Stimulated activated CD4-positive, alpha-beta T cell treated with anti-CD3 and anti-CD28 coated beads, Interleukin-4, amount 100 ng/mL, for 1 hour (primary cell): ENCODE measurements around the gene RAB4B.
"Not testable (repeated sequence)": the region's sequence is repeated elsewhere in the genome, so short reads cannot be mapped to it uniquely, and the experiment has no call there.

Experiments used
- DNase-seq: peaks from one replicate; pipeline ENCODE4 v3.0.0-alpha.2; 2020

Gene RAB4B

DNA sequence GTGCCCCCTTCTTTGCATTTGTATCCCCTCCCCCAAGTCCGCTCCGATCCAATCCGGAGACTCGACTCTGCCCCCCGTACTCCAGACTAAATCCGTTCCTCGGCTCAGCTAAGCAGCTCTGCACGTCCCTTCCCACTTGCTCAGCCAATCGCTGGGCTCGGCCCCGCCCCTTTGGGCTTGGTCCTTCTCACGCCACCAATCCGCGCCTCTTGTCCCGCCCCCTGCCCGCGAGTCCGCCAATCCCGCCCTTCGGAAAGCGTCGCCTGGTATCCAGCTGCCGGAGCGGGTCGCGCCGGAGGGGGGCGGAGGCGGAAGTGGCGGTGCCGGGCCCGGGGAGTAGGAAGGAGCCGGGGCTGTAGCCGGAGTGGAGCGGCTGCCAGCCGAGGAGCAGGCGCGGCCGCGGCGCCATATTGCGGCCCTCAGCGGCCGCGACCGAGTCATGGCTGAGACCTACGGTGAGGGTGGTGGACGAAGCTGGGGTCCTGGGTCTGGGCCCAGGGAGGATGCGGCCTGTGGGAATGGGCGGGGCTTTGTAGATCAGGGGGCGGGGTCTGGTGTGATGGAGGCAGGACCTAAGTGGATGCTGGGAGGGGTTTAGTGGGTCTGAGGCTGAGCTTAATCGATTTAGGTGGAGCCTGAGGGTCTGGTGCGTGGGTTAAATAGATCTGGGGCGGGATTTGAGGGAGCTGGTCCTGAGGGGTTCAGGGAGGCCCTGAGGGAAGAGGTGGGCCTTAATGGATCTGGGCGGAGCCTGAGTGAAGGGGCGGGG, at the start of gene RAB4B:
Gene RAB4B, plus strand, starts transcription at position 311 of the 769 bp plus-strand sequence. Its CDS starts 129 bp downstream, at position 440.
- peak; percentile 100 for DNase-seq

DNA sequence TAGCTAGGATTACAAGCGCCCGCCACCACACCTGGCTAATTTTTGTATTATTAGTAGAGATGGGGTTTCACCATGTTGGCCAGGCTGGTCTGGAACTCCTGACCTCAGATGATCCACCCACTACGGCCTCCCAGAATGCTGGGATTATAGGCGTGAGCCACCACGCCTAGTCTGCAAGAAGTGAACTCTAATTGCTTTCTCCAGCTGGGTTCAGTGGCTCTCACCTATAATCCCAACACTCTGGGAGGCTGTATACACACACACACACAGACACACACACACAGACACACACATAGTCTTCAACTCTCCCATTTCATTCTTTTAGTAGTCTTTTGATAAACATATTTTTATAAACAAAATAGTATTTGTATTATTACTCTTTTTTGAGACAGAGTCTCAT, 48.0 kb upstream of the RAB4B start:
- DNase-seq = not testable (repeated sequence)

DNA sequence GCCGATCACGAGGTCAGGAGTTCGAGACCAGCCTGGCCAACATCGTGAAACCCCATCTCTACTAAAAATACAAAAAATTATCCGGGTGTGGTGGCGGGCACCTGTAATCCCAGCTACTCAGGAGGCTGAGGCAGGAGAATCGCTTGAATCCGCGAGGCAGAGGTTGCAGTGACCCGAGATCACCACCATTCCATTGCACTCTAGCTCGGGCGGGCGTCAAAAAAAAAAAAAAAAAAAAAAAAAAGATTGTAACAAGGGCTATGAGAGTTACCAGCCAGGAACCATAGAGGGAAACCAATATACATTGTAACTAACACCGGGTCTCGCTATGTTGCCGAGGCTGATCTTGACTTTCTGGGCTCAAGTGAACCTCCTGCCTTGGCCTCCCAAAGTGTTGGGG, 45.7 kb upstream of the RAB4B start:
- DNase-seq = not testable (repeated sequence)

- DNase-seq = no peak
These were observed 44.9 kb upstream of the RAB4B start for GRCh38 chr19:40733149-40733548.

GRCh38 chr19:40735013-40735771, 42.9 kb upstream of the RAB4B start:
- DNase-seq = no peak

DNA sequence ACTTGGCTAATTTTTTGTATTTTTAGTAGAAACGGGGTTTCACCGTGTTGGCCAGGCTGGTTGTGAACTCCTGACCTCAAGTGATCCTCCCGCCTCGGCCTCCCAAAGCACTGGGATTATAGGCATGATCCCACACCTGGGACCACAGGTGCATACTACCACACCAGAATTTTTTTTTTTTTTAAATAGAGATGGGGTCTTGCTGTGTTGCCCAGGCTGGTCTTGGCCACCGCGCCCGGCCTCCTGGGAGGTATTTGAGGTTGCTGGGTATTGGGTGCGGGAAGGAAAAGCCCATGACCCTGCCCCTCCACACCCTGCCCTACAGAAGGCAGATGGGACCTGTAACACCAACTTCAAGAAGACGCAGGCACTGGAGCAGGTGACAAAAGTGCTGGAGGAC, 41.4 kb upstream of the RAB4B start:
- no peak for DNase-seq

- DNase-seq = no peak
These were observed 40.9 kb upstream of the RAB4B start for GRCh38 chr19:40737102-40737644.

- no peak for DNase-seq
These were observed 38.8 kb upstream of the RAB4B start for GRCh38 chr19:40739030-40739839.

GRCh38 chr19:40739871-40740703, 38.0 kb upstream of the RAB4B start:
- no peak for DNase-seq

- no peak for DNase-seq
These were observed 37.3 kb upstream of the RAB4B start for GRCh38 chr19:40740747-40741146.

GRCh38 chr19:40741527-40742390, 36.3 kb upstream of the RAB4B start:
- no peak for DNase-seq

DNA sequence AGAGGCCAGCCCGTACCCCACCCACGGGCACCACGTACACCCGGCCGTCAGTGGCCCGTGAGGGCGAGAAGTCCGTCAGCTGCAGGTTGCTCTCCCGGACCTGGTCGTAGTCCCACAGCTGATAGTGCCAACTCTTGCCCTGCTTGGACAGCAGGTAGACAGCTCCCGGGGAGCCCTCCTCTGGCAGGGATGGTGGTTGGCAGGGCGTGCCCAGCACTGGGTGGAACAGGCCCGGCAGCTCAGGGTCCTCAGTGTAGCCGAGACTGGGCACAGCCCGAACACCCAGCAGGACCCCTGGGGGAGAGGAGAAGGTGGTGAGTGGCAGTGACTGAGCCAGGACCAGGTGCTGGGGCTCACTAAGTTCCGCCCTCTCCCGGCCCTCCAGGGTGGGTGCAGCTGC, 35.6 kb upstream of the RAB4B start:
- DNase-seq = no peak

DNA sequence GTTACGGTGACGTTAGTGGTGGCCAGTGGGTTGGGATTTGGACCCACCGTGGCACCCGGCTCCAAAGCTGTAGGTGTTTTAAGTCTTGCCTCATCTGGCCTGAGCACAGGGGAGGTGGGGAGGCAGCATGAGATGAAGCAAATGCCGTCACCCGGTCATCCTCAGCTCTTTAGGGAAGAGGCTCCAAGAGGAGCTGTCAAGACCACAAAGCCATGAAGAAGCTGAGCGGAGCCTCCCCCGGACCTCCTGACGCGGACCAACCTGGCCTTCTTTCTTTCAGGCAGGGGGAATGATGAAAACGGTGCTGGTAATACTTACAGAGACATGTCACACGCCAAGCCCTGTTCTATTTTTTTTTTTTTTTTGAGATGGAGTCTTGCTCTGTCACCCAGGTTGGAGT, 35.2 kb upstream of the RAB4B start:
- no peak for DNase-seq

GRCh38 chr19:40743926-40744325, 34.1 kb upstream of the RAB4B start:
- no peak for DNase-seq

GRCh38 chr19:40744554-40745401, 33.3 kb upstream of the RAB4B start:
- DNase-seq = no peak

- DNase-seq = no peak
These were observed 32.7 kb upstream of the RAB4B start for GRCh38 chr19:40745402-40745780.

DNA sequence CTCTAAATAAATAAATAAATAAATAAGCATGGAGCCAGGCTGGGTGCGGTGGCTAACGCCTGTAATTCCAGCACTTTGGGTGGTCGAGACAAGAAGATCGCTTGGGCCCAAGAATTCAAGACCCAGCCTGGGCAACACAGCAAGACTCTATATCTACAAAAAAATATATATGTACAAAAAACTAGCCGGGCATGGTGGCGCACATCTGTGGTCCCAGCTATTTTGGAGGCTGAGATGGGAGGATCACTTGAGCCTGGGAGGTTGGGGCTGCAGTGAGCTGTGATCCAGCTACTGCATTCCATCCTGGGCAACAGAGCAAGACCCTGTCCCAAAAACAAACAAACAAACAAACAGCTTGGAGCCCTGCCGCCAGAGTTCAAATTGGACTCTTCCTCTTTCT, 30.5 kb upstream of the RAB4B start:
- no peak for DNase-seq

DNA sequence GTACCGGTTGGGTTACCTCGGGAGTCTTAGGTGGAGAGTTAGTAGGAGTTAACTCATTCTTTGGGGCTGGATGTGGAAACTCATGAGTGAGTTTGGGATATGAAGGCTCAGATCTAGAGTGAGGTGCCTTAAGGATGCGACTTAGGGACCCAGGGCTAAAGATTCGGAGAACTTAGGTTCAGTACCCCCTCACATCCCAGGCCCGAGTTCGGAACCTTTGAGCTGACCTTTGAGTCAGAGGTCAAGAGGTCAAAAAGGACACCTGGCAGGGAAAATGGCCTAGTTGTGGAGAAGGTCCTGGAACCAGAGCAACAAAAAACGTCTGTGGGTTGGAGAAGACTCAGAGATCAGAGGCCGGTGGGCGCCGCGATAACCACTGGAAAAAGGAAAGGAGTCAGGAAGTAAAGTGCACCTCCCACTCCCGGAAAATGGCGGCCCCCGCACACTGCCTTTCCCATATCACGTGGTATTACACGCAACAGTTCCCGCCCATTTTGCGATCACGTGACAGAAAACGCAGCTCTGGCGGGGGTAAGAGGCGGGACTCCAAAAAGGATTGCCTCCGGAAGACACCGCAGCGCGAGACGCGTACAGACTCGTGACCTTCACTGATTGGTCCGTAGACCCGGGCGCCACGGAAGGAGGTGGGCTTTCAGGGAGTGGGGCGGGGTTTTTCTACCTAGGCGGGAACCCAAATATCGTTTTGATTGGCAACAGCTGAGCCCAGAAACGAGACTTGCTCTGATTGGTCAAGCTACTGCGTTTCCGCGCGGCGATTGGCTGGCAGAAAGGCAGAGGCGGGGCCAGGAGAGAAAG, 27.8 kb upstream of the RAB4B start, which contains the start of gene ACTMAP:
Gene ACTMAP, minus strand, starts transcription at position 420 of the 816 bp plus-strand sequence. CDS start 674 bp downstream, outside the sequence.
- peak; percentile 97 for DNase-seq

GRCh38 chr19:40750874-40751537, 27.0 kb upstream of the RAB4B start, which contains the start of gene SNRPA:
TSS of gene SNRPA (plus strand) at chr19:40751203. CDS start at chr19:40751409, 206 bp downstream.
- DNase-seq = peak; percentile 93
